Measurements from ENCODE around the gene SLC29A4.
A peak's percentile ranks its signal among the peaks of the same experiment; 100 is the strongest.

Gene SLC29A4

DNA sequence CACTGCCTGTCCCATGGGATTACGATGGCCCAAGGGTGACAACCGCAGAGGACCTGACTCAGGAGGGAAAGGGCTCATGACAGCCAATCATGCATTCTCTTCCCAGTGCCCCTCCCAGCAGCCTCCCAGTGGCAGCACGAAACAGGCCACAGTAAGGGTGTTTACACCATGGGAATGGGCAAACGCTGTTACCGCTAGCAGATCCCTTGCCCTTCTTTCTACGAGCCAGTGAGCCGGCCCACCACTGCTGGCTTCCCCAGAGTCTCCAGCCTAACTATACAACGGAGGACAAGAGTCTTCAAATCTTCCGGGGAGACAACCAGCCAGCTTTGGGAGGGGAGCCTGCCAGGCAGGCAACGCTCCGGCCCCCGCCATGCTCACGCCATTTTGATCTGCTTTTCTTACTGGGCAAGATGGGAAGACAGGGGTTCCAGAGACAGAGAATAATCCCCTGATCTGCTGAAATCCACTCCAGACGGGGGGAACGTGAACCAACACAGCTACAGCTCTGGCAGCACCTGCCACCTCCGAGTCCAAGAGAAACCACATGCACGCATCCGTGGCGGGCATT, 69.8 kb downstream of the SLC29A4 start:
- DNase-seq (ENCODE audit: low read depth): no peak

DNA sequence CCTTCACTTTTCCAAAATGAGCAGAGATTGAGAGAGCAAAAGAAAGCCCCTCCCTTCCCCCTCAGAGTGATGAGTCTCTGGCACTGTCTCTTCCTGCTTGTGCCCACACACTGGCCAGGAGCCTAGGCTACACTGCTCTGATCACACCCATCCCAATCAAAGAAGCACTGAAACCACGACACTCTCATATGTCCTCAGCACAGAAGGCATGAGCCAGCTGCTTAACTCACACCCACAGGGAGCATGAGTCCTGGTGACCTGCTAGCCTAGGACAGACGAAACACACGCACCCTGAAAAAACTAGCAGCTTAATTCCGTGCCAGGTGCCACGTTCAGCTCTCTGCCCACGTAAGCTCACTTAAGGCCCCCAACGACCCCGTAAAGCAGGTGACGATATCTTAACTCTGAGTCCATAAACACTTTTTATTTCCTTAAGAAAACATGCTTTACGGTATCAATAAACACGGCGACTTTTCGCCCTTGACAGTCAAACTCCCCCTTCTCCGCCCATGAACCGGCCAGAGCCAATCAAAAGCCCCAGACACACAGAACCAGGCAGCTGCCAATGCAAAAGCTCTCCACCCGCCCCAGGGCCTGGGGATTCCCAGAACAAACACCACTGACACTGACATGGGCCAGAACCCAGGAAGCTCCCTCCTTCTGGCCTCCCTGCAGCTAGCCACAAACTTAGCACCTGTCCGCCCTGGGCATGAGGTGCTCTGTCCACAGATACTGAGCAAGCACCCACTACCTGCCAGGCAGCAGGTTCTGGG, 71.9 kb downstream of the SLC29A4 start:
- DNase-seq (ENCODE audit: low read depth): peak; percentile 73
